ENCODE measurements around the gene OTOP1.
A peak's percentile ranks its signal among the peaks of the same experiment; 100 is the strongest.
"Not testable (repeated sequence)": the region's sequence is repeated elsewhere in the genome, so short reads cannot be mapped to it uniquely, and the experiment has no call there.

OTOP1 gene, protein sequence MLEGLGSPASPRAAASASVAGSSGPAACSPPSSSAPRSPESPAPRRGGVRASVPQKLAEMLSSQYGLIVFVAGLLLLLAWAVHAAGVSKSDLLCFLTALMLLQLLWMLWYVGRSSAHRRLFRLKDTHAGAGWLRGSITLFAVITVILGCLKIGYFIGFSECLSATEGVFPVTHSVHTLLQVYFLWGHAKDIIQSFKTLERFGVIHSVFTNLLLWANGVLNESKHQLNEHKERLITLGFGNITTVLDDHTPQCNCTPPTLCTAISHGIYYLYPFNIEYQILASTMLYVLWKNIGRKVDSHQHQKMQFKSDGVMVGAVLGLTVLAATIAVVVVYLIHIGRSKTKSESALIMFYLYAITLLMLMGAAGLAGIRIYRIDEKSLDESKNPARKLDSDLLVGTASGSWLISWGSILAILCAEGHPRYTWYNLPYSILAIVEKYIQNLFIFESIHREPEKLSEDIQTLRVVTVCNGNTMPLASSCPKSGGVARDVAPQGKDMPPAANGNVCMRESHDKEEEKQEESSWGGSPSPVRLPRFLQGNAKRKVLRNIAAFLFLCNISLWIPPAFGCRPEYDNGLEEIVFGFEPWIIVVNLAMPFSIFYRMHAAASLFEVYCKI

DNA sequence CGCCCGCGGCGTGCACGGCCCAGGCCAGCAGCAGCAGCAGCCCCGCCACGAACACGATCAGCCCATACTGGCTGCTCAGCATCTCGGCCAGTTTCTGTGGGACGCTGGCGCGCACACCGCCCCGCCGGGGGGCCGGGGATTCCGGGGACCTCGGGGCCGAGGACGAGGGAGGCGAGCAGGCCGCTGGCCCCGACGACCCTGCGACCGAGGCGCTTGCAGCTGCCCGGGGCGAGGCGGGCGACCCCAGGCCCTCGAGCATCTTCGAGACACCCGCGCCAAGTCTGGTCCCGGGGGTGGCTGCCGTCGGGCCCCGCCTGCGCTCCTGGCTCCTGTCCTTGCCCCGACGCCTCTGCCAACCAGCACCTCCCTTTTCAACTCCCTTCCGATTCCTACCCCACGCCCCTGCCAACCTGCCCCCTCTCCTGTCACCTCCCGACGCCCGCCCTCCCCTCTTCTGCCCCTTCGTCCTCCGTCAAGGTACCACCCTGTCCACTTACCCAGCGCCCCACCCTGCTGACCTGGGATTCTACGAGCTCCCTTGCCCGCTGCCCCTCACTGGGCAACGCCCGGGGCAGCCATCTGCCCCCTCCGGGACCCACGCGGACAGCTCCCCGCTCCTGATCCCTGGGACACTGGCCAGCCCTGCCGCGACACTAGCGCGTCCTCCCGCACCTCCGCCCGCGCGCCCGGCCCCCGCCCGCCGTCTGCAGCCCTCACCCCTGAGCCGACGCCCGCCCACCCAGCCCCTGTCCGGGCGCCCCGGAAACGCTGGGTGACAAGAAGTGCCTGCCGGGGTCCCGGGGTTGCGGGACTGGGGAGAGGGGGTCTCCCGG is at the start of gene OTOP1:
OTOP1 (minus strand) TSS at position 324 of the 833 bp plus-strand sequence; CDS start at position 259, 65 bp downstream.
- no peak for DNase-seq

DNA sequence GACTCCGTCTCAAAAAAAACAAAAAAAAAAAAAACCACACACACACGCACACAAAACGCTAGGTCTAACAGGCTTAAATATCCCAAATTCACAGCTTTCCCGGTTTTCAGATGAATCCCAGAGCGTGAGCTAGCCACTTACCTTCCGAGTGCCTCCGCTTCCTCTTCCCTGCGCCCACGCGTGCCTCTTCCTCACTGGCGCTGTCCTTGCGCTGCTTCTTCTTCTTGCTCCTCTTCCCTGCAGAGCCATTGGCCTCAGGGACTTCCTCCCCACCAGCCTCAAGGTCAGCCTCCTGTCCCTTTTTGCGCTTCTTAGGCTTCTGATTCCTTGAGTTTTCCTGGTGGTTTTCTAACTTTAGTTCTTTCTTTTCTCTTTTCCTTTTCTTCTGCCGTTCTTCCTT is 47.5 kb upstream of the OTOP1 start:
- DNase-seq: no peak

DNA sequence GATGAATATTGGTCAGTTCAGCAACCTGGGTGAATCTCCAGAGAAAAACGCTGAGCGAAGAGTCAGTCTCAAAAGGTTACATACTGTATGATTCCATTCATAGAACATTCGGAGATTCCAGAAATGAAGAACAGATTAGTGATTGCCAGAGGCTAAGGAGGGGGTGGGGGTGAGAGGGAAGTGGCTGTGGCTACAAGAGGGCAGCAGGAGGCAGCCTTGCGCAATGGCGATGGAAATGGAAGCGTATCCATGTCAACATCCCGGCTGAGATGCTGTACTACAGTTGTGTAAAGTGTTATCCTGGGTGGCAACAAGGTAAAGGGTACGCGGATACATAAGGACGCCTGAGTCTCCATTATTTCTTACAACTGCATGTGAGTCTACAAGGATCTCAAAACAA is 45.2 kb upstream of the OTOP1 start:
- DNase-seq: no peak

DNA sequence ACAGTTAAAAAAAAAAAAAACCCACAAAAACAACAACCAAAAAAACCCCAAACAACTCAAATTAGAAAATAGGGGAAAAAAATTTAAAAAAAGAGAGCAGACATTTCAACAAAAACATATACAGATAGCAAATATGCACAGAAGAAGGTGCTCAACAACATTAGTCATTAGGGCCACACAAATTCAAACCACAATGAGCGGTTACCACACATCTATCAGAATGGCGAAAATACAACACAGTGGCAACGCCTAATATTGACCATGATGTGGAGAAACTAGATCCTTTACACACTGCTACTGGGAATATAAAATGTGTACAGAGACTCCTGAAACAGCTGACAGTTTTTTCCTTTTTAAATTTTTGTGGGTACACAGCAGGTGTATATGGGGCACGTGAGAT is 43.8 kb upstream of the OTOP1 start:
- DNase-seq: no peak

DNA sequence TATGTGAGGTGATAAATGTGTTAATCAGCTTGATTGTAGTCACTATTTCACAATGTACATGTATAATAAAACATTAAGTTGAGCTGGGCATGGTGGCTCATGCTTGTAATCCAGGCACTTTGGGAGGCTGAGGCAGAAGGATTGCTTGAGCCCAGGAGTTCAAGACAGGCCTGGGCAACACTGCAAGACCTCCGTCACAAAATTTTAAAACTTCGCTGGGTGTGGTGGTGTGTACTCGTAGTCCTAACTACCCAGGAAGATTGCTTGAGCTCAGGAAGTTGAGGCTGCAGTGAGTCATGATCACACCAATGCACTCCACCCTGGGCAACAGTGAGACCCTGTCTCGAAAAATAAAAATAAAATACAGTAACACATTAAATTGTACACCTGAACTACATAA is 43.1 kb upstream of the OTOP1 start:
- no peak for DNase-seq

DNA sequence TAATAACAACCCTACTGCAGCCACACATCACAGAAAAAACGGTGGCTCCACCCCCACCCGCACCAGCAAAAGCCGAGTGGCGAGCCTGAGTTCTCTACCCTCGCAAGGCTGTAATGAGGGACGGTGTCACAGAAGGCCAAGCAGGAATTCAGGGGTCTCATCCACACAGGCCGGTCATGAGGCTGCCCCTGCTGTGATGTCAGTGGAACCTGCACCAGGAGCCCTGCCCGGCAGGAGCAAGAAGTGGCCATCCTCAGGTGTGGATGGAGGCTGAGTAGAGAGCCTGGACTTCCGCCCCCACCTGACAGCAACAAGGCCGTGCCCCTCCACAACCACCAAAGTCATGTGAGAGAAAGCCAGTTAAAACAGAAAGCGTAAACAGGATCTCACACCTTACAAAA is 42.6 kb upstream of the OTOP1 start:
- DNase-seq: no peak

DNA sequence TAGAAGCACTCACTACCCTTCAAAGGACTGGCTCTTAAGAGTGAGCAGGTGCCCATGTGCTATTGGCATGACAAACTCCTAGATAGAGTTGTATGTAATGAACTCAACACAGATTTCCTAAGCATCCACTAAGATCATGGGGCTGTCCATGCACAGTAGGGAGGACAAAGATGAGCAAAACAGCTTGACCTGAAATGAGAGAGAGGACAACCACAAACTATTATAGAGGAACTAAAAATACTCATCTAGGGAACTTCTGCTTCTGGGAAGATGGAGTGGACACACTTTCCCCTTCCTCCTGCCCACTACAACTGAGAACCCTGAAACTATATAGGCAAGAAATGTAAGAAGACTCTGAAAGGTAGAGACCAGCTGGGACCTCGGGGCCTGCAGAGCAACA is 42.0 kb upstream of the OTOP1 start:
- no peak for DNase-seq

DNA sequence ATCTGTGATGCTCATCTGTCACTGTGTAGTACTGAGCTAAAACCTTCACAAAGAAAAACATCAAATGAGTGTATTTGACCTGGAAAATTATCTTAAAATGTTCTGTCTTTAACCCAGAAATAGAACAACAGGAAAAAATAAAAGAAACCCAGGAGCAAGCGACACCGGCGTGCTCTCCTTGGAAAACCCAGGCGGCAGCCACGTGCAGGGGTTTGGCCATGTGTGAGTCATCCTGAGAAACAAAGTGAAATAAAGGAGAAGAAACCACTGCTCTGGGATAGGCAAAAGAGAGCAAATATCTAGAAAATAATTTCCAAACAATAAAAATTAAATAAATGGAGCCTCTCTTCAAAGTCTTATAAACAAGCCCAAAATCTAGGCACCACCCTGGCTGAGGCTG is 41.3 kb upstream of the OTOP1 start:
- no peak for DNase-seq

DNA sequence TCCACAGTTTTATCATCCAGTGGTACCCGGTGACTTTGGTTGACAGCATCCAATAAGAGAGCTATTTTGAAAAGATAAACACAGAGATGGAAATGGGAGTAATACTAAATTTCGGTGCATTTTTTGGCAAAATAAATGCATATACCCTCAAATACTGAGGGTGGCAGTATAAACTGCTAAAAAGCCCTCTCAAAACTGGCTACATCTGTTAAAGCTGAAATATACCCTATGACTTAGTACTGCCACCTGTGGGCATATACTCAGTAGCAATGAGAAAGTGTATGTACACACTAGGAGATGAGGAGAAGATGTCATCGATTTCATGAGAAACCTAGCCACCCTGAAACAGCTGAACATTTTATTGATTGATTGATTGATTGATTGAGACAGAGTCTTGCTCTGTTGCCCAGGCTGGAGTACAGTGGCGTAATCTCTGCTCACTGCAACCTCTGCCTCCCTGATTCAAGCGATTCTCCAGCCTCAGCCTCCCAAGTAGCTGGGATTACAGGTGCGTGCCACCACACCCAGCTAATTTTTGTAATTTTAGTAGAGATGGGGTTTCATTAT is 33.5 kb upstream of the OTOP1 start:
- DNase-seq: no peak

DNA sequence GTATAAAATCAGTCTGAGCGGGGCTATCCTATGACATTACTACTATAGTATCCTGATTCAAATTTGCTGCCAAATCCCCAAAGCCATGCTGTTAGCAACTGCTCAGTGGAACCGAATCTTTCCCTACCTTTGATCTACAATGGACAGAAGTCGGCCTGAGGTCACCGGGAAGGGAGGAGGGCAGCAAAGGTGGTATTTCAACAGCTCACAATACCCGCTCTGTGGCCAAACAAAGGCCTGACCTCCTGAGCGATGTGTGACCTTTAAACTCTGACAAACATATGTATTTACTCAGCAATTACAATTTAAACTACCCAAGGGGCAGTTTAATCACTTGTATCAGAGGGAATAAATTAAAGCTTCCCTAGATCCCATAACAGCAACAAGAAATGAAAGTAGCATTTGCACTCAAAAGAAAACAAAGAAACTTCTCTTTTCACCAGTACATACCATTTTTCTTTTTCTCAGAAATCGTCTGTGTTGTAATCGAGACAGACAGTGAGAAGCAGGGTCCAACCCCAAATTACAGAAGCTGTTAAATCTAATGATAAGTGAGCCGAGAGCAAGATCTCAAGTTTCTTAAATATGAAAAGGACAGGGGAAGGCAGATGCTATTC is 32.9 kb upstream of the OTOP1 start:
- no peak for DNase-seq

DNA sequence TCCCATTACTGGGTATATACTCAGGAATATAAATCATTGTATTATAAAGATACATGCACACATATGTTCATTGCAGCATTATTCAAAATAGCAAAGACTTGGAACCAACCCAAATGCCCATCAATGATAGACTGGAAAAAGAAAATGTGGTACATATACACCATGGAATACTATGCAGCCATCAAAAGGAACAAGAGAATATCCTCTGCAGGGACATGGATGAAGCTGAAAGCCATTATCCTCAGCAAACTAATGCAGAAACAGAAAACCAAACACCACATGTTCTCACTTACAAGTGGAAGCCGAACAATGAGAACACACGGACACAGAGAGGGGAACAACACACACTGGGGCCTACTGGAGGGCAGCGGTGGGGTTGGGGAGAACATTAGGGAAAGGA is 31.0 kb upstream of the OTOP1 start:
- not testable (repeated sequence) for DNase-seq

DNA sequence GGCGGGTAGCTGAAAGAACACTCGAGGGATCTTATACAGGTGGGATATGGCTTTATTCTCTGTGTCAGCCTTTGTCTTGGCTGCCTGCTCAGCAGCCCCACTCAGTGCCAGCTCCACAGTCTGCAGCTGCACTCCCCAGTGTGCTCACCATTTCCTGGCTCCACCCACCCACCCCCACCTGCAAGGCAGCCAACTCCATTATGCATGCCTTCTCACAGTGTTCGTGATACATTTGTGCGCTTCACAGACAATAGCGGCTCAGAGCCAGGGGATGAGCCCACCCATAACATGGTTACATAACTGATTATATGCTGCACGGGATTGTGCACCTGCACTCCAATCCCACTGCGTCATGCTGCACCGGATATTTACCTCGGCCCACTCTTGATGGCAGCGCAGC is 30.1 kb upstream of the OTOP1 start:
- no peak for DNase-seq

DNA sequence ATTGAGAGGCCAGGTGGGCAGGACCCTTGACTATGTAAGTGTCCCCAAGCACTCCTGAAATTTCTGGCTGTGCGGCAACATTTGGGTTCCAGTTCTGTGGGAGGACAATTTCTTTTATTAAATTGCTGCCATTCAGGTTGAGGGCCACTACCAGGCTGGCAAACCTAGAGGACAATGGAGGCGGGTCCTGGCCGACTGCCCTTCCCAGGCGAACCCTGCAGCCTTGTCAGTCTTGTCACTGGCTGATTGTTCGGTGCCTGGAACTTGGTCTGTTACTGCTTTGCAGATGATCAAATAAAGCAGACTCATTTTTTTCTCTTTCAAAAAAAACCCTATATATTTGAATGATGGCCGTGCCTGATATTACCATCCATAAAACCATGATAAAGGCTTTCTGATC is 27.9 kb upstream of the OTOP1 start:
- DNase-seq: no peak

DNA sequence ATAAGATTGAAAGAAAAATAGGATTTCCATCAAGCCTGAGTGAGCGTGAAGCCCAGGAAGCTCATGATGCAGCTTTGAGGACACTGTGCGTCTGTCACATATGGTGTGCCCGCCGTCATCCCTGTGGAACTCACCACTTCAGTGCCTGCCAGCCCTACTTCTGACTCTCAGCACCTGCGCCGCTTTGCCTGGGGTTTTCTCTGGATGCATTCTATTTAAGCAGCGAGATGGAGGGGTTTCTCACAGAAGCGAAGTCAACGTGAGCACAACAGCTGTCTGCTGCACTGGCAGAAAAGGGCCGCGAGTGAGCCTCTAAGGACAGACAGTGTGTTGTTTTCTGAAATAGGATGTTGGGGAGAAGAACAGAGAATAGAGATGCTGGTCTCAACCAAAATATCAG is 27.5 kb upstream of the OTOP1 start:
- no peak for DNase-seq

DNA sequence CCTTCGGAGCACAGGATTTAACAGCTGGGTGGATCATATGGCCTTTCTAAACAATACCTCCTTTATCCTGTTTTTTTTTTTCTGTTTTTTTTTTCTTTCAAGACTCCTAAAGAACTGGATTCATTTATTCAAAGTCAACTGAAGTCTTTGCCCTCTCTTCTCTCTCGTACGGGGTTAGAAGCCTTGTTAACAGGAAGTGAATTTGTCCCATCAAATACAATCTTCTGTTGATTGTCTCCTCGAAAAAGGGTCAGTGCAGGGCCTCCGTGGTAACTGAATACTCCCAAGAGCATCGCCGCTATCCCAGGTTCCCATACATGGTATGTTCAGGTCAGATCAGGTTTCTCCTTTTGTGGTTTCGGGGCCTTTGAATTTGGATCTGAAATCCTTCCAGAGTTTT is 23.1 kb upstream of the OTOP1 start:
- DNase-seq: no peak

DNA sequence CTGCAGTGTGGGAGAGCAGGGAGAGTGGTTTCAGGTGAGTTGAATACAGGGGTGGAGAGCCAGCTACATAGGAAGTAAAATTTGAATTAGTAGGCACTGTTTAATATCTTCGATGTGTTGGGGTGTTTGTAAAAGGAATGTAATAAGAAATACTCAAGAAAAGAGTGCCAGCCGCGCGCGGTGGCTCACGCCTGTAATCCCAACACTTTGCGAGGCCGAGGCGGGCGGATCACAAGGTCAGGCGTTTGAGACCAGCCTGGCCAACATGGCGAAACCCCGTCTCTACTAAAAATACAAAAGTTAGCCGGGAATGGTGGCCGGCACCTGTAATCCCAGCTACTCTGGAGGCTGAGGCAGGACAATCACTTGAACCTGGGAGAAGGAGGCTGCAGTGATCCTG is 22.6 kb upstream of the OTOP1 start:
- not testable (repeated sequence) for DNase-seq

DNA sequence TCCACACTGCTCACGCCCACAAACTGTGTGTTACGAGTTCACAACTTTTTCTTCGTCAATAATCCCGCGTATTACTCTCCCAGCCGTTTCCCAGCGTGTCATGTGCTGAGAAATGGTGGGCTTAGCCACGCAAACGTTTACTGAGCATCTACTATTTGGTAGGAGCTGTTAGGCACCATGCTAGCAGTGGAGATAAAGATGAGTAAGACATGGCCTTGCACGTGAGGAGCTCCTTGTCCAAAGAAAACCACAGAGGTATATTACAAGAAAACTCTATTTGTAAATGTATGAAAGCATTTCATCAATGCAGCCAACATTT is 22.1 kb upstream of the OTOP1 start:
- no peak for DNase-seq

DNA sequence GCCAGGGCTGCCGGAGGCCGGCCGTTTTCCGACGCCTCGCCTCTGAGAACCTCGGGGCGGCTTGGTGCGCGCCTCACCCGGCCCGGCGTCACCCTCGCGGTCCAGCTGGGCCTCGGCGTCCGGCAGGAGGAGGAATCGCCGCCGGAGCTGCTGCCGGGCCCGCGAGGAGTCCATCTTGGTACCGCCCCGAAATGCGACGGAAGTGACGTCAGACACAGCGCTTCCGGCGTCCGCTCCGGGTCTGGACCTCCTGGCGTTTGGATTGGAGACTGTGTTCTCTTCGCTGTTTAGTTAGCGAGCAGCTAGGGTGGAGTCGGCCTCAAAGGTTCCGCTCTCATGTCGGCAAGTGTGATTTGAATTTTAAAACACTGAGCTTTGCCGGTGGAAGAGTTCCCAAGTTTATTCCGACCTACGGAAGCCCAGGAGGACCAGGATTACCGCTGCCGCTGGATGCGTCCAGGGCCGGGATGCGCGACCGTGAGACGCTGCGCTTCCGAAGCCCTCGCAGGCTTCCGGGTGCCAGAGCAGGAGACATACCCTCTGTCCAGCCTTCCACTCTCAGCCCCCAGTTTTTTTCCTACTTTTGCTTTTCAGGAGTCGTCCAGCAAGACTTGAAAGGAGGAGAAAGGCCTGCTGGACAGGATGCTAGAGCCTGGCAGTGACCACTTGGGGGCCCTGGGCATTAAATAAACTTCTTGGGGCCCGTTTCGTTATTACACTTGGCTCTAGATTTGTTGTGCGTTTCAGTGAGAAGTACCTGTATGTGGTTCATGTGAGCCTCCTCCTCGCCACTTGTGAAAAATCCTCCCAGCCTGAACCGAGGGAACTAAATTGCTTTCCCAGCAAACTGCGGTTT is 21.5 kb upstream of the OTOP1 start, which contains the start of gene TMEM128:
TMEM128 (minus strand) TSS at position 195 of the 856 bp plus-strand sequence; CDS start at position 174, 21 bp downstream.
- DNase-seq: peak; percentile 40

DNA sequence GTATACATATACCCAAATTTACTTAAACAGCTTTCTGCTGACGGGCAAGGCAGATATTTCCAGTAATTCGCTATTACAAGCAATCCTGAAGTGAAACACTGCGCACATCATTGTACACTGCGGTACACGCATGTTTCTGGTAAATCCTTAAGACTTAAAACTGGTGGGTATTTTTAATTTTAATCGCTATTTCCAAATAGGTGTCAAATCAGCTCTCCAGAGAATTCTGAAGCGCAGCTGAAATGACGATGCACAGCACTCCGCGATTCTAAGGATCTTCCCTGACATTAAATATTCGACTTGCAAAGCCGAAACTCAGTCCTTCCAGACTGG is 20.9 kb upstream of the OTOP1 start:
- no peak for DNase-seq

DNA sequence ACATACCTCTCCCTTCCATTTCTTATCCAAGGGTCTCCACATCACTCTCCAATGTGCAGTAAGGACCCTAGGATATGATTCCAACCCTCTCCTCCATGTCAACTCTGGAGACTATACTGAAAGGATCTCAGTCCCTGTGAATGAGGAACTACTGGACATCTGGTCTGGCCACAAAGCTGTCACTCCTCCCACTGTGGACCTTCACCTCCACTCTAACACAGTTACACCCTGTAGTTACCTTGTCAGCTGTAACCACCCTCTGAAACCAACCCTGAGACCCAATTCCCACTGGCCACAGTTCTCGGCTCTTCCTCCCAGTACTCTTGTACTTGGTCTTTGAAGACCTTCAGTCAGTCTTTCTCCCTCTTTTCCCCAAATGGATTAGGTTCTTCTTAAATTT is 18.4 kb upstream of the OTOP1 start:
- DNase-seq: no peak

DNA sequence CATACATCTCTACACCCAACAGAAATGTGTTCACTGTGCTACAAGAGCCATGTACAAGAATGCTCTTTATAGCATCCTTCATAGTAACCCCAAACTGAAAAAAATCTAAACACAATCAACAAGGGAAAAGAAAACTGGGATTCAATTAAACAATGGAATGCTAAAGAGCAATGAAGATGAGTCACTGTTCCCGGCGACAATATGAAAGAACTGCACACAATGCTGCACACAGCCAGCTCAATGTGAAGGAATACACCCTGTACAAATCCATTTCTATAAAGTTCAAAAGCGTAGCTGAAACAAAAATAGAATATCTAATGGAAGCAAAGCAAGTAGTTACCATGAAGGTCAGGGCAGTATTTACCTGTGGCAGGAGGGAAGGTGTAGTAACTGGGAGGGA is 12.8 kb upstream of the OTOP1 start:
- DNase-seq: not testable (repeated sequence)

DNA sequence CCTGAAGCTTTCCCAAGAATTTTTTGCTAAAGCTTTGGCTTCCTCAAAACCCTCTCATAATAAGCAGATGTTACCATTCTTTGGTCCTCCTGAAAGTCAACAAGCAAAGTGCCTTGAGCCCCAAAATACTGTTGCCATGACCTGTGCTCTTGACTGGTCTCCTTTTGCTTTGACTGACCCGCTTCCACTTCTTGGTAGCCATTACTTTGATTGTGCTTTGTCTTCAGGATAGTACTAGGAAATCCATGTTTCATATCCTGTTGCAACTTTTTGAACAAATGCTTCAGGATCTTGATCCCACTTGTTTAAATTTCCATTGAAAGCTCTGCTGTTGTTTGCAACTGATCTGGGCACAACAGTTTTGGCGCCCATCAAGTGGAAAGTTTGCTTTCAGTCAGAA is 6.9 kb upstream of the OTOP1 start:
- DNase-seq: no peak

All from NCI-H2107 (cell line).